Upper lobe of left lung (tissue), 6 donors: Measurements from ENCODE around the gene NACC1. TPM values are rescaled to one million over a fixed set of nuclear protein-coding genes. Genes with fewer than 3 reads are reported as not detected.

Source experiments
- ATAC-seq, 2 donors: fragments of 200-7000 bp; cut with Tn5 transposase; one replicate each; pipeline ENCODE4 v1.9.1; 2022; ENCODE audit warnings: mild to moderate bottlenecking in 2 of 2, moderate library complexity in 2 of 2; ENCODE audit not compliant: low FRiP score in 2 of 2
- DNase-seq, 2 donors: peaks; one replicate each; pipeline ENCODE4 v3.0.0-alpha.2; 2019 to 2020
- H3K27ac ChIP-seq, 4 donors: fragments of 200-600 bp; sonication (generic); one replicate each; pipeline ENCODE4 v1.5.1; 2016 to 2019
- H3K27me3 ChIP-seq, 4 donors: fragments of 200-600 bp; sonication (generic); one replicate each; pipeline ENCODE4 v1.5.1; 2017 to 2019
- H3K36me3 ChIP-seq, 4 donors: fragments of 200-600 bp; sonication (generic); one replicate each; pipeline ENCODE4 v1.5.1; 2016 to 2019
- H3K4me1 ChIP-seq, 4 donors: fragments of 200-600 bp; sonication (generic); one replicate each; pipeline ENCODE4 v1.5.1; 2018 to 2019
- H3K4me3 ChIP-seq, 4 donors: fragments of 200-600 bp; sonication (generic); one replicate each; pipeline ENCODE4 v1.5.1; 2017 to 2019; ENCODE audit warnings: mild to moderate bottlenecking in 2 of 4, moderate library complexity in 1 of 4
- H3K9me3 ChIP-seq, 4 donors: fragments of 200-600 bp; sonication (generic); one replicate each; pipeline ENCODE4 v1.5.1; 2018 to 2019
- EP300 ChIP-seq, 4 donors: sonication (generic); formaldehyde crosslinking; IDR thresholded peaks; one replicate each; pipeline ENCODE4 v1.5.1; 2017; ENCODE audit warnings: antibody characterized with exemption in 4 of 4, control low read depth in 2 of 4
- POLR2A ChIP-seq, 4 donors: fragments of 450-650 bp; IDR thresholded peaks; one replicate each; pipeline ENCODE4 v1.5.1; 2016 to 2017; ENCODE audit warnings: antibody characterized with exemption in 4 of 4, mild to moderate bottlenecking in 2 of 4
- POLR2AphosphoS5 ChIP-seq, 2 donors: sonication (generic); formaldehyde crosslinking; IDR thresholded peaks; one replicate each; pipeline ENCODE4 v1.5.1; 2017; ENCODE audit warnings: antibody characterized with exemption in 2 of 2
- WGBS, 2 donors: methylation state at CpG; one replicate each; pipeline ENCODE4 v1.1.5; 2017 to 2018; 5-methylcytosine and 5-hydroxymethylcytosine counted together
- total RNA-seq, 6 donors: library from RNA; depleted of rRNA in 4 of 6; stranded (reverse); fragments of >200 nt in 4 of 6; gene quantifications; one replicate each; pipeline versions ENCODE4 v1.1.0 to v1.2.1, GENCODE V29; 2016 to 2021
- TF ChIP-seq, protein P1 (sequence below), 6 experiments: fragments of 450-650 bp in 4 of 6; fragments of 200-600 bp in 2 of 6; sonication (generic) in 2 of 6; IDR thresholded peaks; one replicate each; pipeline ENCODE4 v1.5.1; 2016 to 2019; ENCODE audit warnings: antibody characterized with exemption in 6 of 6
- donor health status: DM: no; HTN: no; CAD: no; lungs with moderate emphysema.
- donor health status: DM: no; HTN: yes; CAD: no; lungs with severe emphysema.

The NACC1 gene
- total RNA-seq, 6 donors from 2014 or later, result 22.0 to 96.1 (median 55.7) TPM

DNA sequence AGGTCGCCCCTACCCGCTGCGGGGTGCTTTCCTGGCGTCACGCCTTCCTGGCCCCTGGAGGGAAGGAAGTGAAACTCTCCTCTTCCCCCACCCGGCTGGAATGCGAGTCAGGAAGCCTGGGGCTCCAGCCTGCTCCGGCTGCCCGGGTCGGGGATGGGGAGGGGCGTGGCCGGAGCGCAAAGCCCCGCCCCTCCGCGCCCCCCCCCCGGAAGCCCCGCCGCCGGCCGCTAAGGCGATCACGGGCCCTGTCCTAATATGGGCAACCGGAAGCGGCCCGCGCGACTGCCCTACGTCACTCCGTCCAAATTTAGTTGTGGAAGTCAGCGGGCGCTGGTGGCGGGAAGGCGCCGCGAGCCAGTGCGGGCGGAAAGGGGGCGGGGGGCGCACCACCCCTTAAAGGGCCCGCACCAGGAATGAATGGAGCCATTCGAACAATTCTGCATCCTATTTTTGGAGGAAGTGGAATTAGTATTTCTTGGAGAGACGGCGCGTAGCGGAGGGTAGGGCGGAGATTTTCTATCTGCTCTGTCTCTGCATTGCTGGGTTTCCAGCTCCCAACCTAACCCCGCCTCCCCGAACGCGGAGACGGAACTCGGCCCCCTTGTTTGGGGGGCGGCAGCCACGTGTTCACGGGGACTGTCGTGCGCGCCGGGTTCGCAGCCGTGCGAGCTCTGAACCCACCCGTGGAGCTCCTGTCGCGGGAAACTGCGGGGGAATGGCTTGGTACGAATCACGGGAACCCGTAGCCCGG lies 33.7 kb downstream of the NACC1 start:
- H3K9me3 ChIP-seq, result no peaks in the 10 kb centered on the region
- TF ChIP-seq, protein P1, sequence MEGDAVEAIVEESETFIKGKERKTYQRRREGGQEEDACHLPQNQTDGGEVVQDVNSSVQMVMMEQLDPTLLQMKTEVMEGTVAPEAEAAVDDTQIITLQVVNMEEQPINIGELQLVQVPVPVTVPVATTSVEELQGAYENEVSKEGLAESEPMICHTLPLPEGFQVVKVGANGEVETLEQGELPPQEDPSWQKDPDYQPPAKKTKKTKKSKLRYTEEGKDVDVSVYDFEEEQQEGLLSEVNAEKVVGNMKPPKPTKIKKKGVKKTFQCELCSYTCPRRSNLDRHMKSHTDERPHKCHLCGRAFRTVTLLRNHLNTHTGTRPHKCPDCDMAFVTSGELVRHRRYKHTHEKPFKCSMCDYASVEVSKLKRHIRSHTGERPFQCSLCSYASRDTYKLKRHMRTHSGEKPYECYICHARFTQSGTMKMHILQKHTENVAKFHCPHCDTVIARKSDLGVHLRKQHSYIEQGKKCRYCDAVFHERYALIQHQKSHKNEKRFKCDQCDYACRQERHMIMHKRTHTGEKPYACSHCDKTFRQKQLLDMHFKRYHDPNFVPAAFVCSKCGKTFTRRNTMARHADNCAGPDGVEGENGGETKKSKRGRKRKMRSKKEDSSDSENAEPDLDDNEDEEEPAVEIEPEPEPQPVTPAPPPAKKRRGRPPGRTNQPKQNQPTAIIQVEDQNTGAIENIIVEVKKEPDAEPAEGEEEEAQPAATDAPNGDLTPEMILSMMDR (IDR thresholded peaks at IDR 0.05), result peak in 5 of 6 experiments; percentile 8 to 16 (median 13)
- TF ChIP-seq POLR2A (IDR thresholded peaks at IDR 0.05), result peak; percentile 57 to 98 (median 94)
- TF ChIP-seq POLR2AphosphoS5 (IDR thresholded peaks at IDR 0.05), result peak; percentile 97 to 99
- TF ChIP-seq EP300 (IDR thresholded peaks at IDR 0.05), result peak in 2 of 4 donors; percentile 25 to 67
- WGBS, 2 donors, result 0 to 2% methylated on average over 2 to 33 of the region's 71 CpGs
- DNase-seq, result peak; percentile 97 to 99
- H3K27ac ChIP-seq, result peak overlapping the region; percentile 98 to 100 (median 99)
- peaks cover 0 to 10% (median 0%) of the 10 kb centered on the region in 4 donors for H3K36me3 ChIP-seq
- H3K27me3 ChIP-seq, result no peaks in the 10 kb centered on the region
- H3K4me3 ChIP-seq, result peak overlapping the region; percentile 79 to 99 (median 92)
- peak; percentile 70 to 84 for ATAC-seq
- peaks cover 19 to 47% (median 34%) of the 10 kb centered on the region in 4 donors for H3K4me1 ChIP-seq

DNA sequence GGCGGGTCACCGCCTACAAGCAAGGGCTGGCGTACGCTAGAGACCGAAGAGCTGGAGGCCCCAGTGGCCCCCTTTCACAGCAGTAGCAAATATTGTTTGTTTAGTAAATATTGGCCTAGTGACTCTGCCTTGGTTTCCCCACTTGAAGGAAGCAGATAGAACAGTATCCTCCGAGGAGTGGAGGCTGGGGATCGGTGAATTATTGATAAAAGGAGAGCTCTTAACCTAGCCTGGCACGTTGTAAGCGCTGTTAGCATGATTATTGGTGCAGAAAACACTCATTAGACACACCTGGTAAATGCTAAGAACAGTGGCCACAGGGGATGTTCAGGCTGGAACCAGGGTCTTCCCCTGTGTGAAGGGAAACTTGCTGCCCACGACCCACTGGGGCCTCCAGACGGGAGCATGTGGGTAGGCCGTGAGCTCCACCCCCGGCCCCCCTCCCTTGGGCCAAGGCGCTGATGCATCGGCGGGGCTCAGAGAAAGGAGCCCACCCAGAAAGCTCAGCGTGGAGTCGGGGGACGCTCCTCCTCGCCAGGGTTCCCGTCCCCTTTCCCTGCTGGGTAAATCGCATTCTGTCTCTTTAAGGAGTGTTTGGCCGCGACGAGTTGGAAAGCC lies 34.4 kb downstream of the NACC1 start:
- no peak for DNase-seq
- peak overlapping the region; percentile 79 to 99 (median 92) for H3K4me3 ChIP-seq
- H3K9me3 ChIP-seq, result no peaks in the 10 kb centered on the region
- peaks cover 24 to 46% (median 32%) of the 10 kb centered on the region in 4 donors for H3K4me1 ChIP-seq
- TF ChIP-seq EP300 (IDR thresholded peaks at IDR 0.05) (no peak), POLR2AphosphoS5 (IDR thresholded peaks at IDR 0.05) (no peak), POLR2A (IDR thresholded peaks at IDR 0.05) (no peak)
- TF ChIP-seq, protein P1 (IDR thresholded peaks at IDR 0.05), result no peak
- peak overlapping the region; percentile 98 to 100 (median 99) for H3K27ac ChIP-seq
- H3K36me3 ChIP-seq, result peaks cover 0 to 10% (median 0%) of the 10 kb centered on the region in 4 donors
- peak in 1 of 2 donors; percentile 0 for ATAC-seq
- 0% methylated on average over 5 to 20 of the region's 25 CpGs for WGBS, 2 donors
- no peaks in the 10 kb centered on the region for H3K27me3 ChIP-seq

DNA sequence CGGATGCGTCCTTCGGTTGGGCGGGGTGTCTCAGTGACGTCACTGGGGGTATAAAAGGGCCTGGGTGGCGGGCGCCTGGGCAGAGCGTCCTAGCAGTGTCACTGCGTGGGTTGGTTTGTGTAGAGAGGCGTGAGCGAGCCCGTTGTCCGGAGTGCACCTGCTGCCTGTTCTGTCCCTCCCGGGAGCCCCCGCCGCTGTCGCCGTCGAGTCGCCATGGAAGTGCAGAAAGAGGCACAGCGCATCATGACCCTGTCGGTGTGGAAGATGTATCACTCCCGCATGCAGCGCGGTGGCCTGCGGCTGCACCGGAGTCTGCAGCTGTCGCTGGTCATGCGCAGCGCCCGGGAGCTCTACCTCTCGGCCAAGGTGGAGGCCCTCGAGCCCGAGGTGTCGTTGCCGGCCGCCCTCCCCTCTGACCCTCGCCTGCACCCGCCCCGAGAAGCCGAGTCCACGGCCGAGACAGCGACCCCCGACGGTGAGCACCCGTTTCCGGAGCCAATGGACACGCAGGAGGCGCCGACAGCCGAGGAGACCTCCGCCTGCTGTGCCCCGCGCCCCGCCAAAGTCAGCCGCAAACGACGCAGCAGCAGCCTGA lies 35.0 kb downstream of the NACC1 start:
- peak overlapping the region; percentile 79 to 99 (median 92) for H3K4me3 ChIP-seq
- DNase-seq (peak; percentile 94 to 95), ATAC-seq (peak; percentile 65 to 81)
- peaks cover 0 to 10% (median 0%) of the 10 kb centered on the region in 4 donors for H3K36me3 ChIP-seq
- no peaks in the 10 kb centered on the region for H3K9me3 ChIP-seq
- H3K27ac ChIP-seq, result peak overlapping the region; percentile 98 to 100 (median 99)
- H3K27me3 ChIP-seq, result no peaks in the 10 kb centered on the region
- TF ChIP-seq POLR2A (IDR thresholded peaks at IDR 0.05) (peak; percentile 95 to 100 (median 100)), POLR2AphosphoS5 (IDR thresholded peaks at IDR 0.05) (peak; percentile 100), EP300 (IDR thresholded peaks at IDR 0.05) (peak in 1 of 4 donors; percentile 91)
- TF ChIP-seq, protein P1 (IDR thresholded peaks at IDR 0.05), result peak in 5 of 6 experiments; percentile 8 to 53 (median 19)
- peaks cover 22 to 48% (median 31%) of the 10 kb centered on the region in 4 donors for H3K4me1 ChIP-seq
- 0% methylated on average over 57 of the region's 59 CpGs; no CpG with 5 or more reads in 1 of the 2 donors for WGBS, 2 donors

DNA sequence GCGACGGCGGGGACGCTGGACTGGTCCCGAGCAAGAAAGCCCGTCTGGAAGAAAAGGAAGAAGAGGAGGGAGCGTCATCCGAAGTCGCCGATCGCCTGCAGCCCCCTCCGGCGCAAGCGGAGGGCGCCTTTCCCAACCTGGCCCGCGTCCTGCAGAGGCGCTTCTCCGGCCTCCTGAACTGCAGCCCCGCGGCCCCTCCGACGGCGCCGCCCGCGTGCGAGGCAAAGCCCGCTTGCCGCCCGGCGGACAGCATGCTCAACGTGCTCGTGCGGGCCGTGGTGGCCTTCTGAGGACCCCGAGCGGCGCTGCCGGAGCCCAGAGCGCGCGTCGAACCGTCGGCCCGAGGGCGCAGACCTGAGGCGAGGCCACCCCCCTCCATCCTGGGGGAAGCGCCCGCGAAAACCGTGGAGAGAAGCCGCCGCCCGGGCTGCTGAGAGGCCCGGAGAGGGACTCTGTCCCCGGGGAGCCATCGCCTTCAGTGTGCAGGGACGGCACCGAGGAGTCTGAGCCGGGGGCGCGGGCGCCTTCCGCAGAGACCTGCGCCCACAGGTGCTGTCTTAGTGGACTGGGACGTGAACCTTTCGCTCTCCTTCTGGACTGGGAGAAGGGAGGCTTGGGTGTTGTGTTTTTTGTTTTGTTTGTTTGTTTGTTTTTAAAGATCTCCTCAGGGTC lies 35.6 kb downstream of the NACC1 start:
- TF ChIP-seq POLR2A (IDR thresholded peaks at IDR 0.05) (peak in 1 of 4 donors; percentile 31), POLR2AphosphoS5 (IDR thresholded peaks at IDR 0.05) (no peak)
- TF ChIP-seq, protein P1 (IDR thresholded peaks at IDR 0.05), result peak in 1 of 6 experiments; percentile 2
- Histone ChIP-seq H3K27me3 (no peaks in the 10 kb centered on the region), H3K36me3 (peaks cover 0 to 10% (median 0%) of the 10 kb centered on the region in 4 donors), H3K4me1 (peaks cover 16 to 42% (median 26%) of the 10 kb centered on the region in 4 donors), H3K9me3 (no peaks in the 10 kb centered on the region), H3K4me3 (peak overlapping the region; percentile 79 to 99 (median 92)), H3K27ac (peak overlapping the region; percentile 98 to 100 (median 99))
- 0% methylated on average over 7 to 30 of the region's 69 CpGs for WGBS, 2 donors
- no peak for ATAC-seq
- peak in 1 of 2 donors; percentile 92 for DNase-seq
